GM12864 (cell line): ENCODE results near the gene CPB2.

ENCODE experiments used
- DNase-seq: peaks from one replicate; pipeline ENCODE4 v3.0.0-alpha.2; 2011; ENCODE audit warnings: low read depth
- H3K4me3 ChIP-seq: 2 replicates; pipeline ENCODE4 v1.5.1; 2011; ENCODE audit warnings: mild to moderate bottlenecking, low read depth, low read length, control low read depth
- TF ChIP-seq, protein P1 (sequence below): IDR thresholded peaks from 2 replicates; pipeline ENCODE4 v1.5.1; 2011; ENCODE audit warnings: low read depth, mild to moderate bottlenecking, moderate library complexity, low read length, control low read depth, inconsistent platforms; ENCODE audit errors: missing control alignments

Gene CPB2

GRCh38 chr13:46071590-46072249 lies 33.1 kb downstream of the CPB2 start:
- peak; percentile 84 for DNase-seq
- no peak overlapping the region for H3K4me3 ChIP-seq
- TF ChIP-seq, protein P1, sequence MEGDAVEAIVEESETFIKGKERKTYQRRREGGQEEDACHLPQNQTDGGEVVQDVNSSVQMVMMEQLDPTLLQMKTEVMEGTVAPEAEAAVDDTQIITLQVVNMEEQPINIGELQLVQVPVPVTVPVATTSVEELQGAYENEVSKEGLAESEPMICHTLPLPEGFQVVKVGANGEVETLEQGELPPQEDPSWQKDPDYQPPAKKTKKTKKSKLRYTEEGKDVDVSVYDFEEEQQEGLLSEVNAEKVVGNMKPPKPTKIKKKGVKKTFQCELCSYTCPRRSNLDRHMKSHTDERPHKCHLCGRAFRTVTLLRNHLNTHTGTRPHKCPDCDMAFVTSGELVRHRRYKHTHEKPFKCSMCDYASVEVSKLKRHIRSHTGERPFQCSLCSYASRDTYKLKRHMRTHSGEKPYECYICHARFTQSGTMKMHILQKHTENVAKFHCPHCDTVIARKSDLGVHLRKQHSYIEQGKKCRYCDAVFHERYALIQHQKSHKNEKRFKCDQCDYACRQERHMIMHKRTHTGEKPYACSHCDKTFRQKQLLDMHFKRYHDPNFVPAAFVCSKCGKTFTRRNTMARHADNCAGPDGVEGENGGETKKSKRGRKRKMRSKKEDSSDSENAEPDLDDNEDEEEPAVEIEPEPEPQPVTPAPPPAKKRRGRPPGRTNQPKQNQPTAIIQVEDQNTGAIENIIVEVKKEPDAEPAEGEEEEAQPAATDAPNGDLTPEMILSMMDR = peak; percentile 62

- DNase-seq = no peak
- TF ChIP-seq, protein P1 = no peak
- no peak overlapping the region for H3K4me3 ChIP-seq
Observed at GRCh38 chr13:46063292-46063691, 41.5 kb downstream of the CPB2 start.

- H3K4me3 ChIP-seq = no peak overlapping the region
- TF ChIP-seq, protein P1 = no peak
- no peak for DNase-seq
Observed at GRCh38 chr13:46062185-46062584, 42.6 kb downstream of the CPB2 start.

DNA sequence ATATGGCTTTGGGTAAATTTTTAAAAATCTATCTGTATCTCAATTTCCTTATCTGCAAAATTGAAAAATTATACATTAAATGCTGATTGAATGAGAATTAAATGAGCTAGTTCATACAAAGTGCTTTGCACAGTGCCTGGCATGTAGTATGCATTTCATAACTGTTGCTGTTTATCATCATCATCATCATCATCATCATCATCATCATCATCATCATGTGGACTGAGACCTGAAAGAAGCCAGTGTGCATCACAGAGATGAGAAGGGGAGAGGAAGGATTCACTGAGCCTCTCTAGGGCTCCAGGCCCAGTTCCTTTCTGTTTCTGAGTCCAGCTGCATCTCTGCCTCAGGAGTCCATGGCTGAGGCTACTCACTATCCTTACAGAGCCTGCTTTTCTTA lies 45.4 kb downstream of the CPB2 start:
- TF ChIP-seq, protein P1 = no peak
- no peak overlapping the region for H3K4me3 ChIP-seq
- DNase-seq = no peak

- no peak overlapping the region for H3K4me3 ChIP-seq
- TF ChIP-seq, protein P1 = no peak
- DNase-seq = no peak
Observed at GRCh38 chr13:46058268-46058667, 46.6 kb downstream of the CPB2 start.

DNA sequence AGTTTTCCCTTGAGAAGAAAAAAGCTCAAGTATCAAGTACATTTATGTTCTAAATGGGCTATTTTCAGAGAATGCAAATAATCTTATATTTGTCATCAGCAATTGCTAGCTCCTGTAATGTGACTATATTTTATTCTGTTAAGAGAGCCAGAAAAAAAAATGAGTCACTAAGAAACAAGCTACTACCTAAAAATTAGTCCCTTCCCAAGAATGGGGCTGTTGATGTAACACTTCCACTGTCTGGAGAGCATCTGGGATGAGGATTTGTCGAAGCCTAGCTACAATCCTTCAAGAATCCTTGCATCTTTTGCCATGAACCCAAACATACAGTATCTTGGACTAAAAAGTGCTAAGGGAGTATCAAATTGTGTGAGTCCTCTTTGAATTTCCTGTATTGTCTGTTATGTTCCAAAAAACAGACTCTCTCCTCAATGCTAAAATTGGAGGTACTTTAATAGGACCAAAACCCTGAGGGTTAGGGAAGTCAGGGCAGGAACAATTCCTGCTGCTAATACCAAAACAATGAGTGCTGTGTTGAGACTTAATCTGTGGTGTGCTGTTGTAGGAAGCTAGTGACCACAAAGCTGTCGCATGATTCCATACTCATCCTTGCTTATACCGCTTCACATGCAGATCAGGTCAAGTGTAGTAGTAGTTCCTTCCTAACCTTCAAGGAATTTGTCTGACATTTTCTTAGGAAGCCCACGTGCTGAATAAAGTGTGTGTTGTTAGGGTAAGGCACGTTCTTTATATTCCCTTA lies 47.4 kb downstream of the CPB2 start:
- no peak for DNase-seq
- TF ChIP-seq, protein P1 = no peak
- H3K4me3 ChIP-seq = no peak overlapping the region
